Measurements from ENCODE around the gene C1QL4.

C1QL4 gene

DNA sequence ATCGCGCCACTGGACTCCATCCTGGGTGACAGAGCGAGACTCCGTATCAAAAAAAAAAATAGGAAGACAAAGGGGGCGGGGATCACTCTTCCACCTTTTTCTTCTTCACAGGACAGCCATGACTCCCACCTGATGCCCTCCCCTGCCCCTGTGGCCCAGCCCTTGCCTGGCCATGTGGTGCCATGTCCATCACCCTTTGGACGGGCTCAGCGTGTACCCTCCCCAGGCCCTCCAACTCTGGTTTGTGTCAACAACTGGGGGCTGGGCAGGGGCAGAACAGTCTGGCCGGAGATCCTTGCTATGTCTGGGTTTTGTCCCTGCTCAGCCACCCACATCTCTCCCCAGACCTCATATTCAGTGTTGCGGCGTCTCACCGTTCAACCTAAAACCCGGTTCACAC, 8.2 kb downstream of the C1QL4 start:
- Histone ChIP-seq H3K36me3 (peaks cover 54% of the 10 kb centered on the region), H3K9me3 (ENCODE audit: severe bottlenecking) (no peaks in the 10 kb centered on the region), H3K27ac (no peak overlapping the region), H3K27me3 (ENCODE audit: insufficient read depth, low read depth, severe bottlenecking) (no peaks in the 10 kb centered on the region), H3K4me3 (ENCODE audit: low read depth, low read length) (no peak overlapping the region)
- DNase-seq = no peak
- TF ChIP-seq, protein P1, sequence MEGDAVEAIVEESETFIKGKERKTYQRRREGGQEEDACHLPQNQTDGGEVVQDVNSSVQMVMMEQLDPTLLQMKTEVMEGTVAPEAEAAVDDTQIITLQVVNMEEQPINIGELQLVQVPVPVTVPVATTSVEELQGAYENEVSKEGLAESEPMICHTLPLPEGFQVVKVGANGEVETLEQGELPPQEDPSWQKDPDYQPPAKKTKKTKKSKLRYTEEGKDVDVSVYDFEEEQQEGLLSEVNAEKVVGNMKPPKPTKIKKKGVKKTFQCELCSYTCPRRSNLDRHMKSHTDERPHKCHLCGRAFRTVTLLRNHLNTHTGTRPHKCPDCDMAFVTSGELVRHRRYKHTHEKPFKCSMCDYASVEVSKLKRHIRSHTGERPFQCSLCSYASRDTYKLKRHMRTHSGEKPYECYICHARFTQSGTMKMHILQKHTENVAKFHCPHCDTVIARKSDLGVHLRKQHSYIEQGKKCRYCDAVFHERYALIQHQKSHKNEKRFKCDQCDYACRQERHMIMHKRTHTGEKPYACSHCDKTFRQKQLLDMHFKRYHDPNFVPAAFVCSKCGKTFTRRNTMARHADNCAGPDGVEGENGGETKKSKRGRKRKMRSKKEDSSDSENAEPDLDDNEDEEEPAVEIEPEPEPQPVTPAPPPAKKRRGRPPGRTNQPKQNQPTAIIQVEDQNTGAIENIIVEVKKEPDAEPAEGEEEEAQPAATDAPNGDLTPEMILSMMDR (IDR thresholded peaks at IDR 0.05; ENCODE audit: low read depth, low read length) = no peak

DNA sequence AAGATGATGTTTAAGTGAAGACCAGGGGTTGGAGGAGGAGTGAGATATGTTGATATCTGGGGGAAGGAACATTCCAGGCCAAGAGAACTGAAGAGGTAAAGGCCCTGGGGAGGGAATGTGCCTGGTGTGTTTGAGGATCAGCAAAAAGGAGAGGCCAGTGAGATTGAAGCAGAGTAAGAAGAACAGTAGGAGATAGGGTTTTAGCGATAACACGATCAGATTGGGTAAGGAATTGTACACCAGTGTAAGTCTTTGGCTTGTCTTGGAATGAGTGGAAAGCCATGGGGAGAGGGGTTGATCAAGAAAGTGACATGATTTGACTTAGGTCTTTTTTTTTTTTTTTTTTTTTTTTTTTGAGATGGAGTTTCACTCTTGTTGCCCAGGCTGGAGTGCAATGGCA, 9.1 kb downstream of the C1QL4 start:
- H3K36me3 ChIP-seq = peaks cover 55% of the 10 kb centered on the region

DNA sequence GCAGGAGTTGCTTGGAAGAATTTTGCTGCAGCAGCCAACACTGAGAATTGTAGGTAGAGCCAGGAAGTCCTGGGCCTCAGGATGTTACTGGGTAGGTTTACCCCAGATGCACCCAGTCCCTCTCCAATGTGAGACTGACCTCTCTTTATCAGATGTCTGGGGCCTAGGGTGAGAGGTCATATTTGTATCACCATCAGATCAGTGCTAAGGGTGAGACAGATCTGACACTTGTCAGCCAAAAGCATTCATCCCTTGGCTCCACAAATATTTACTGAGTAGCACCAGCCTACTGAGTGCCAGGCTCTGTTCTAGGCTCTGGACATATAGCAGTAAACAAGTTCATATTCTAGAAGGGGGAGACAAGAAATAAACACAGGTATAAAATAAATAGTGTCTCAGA, 9.6 kb downstream of the C1QL4 start:
- H3K27me3 ChIP-seq (ENCODE audit: insufficient read depth, low read depth, severe bottlenecking) = no peaks in the 10 kb centered on the region
- peaks cover 55% of the 10 kb centered on the region for H3K36me3 ChIP-seq
- no peak for DNase-seq
- no peak overlapping the region for H3K4me3 ChIP-seq (ENCODE audit: low read depth, low read length)
- TF ChIP-seq, protein P1 (IDR thresholded peaks at IDR 0.05; ENCODE audit: low read depth, low read length) = no peak
- H3K9me3 ChIP-seq (ENCODE audit: severe bottlenecking) = no peaks in the 10 kb centered on the region
- H3K27ac ChIP-seq = no peak overlapping the region

More for the DNA sequence above, 9.1 kb downstream of the C1QL4 start:
- H3K27me3 ChIP-seq (ENCODE audit: insufficient read depth, low read depth, severe bottlenecking) = no peaks in the 10 kb centered on the region
- no peak overlapping the region for H3K4me3 ChIP-seq (ENCODE audit: low read depth, low read length)
- H3K9me3 ChIP-seq (ENCODE audit: severe bottlenecking) = no peaks in the 10 kb centered on the region
- DNase-seq = no peak
- TF ChIP-seq, protein P1 (IDR thresholded peaks at IDR 0.05; ENCODE audit: low read depth, low read length) = no peak
- no peak overlapping the region for H3K27ac ChIP-seq

DNA sequence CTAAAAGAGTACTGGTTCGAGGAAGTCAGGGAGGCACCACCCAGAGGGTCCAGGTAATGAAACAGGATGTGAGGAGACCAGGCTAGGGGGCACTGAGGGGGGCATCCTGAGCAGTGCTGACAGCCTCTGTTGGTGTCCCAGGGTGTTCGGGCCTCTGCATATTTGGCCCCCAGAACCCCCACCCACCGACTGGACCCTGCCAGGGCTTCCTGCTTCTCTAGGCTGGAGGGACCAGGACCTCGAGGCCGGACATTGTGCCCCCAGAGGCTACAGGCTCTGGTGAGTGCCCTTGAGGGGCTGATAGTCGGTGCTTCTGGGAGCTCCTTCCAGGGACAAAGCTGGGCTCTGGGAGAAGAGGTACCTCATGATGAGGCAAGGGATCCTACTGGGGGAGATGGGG, 11.4 kb downstream of the C1QL4 start:
- Histone ChIP-seq H3K9me3 (ENCODE audit: severe bottlenecking) (no peaks in the 10 kb centered on the region), H3K27ac (no peak overlapping the region), H3K27me3 (ENCODE audit: insufficient read depth, low read depth, severe bottlenecking) (no peaks in the 10 kb centered on the region), H3K4me3 (ENCODE audit: low read depth, low read length) (no peak overlapping the region), H3K36me3 (peaks cover 47% of the 10 kb centered on the region)
- TF ChIP-seq, protein P1 (IDR thresholded peaks at IDR 0.05; ENCODE audit: low read depth, low read length) = no peak
- no peak for DNase-seq

DNA sequence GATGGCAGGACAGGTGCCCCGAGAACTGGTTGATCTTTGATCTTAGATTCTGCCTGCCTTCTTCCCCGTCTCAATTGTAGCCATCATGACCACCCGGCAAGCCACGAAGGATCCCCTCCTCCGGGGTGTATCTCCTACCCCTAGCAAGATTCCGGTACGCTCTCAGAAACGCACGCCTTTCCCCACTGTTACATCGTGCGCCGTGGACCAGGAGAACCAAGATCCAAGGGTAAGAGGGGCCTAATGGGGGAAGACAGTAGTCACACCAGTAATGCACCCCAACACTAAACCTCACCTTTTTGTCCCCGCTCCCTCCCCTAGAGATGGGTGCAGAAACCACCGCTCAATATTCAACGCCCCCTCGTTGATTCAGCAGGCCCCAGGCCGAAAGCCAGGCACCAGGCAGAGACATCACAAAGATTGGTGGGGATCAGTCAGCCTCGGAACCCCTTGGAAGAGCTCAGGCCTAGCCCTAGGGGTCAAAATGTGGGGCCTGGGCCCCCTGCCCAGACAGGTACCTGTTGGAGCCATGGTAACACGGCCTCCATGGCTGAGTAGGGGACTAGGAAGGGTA, 13.4 kb downstream of the C1QL4 start:
- Histone ChIP-seq H3K36me3 (peaks cover 33% of the 10 kb centered on the region), H3K27me3 (ENCODE audit: insufficient read depth, low read depth, severe bottlenecking) (no peaks in the 10 kb centered on the region), H3K4me3 (ENCODE audit: low read depth, low read length) (peak overlapping the region; percentile 85), H3K9me3 (ENCODE audit: severe bottlenecking) (no peaks in the 10 kb centered on the region), H3K27ac (peak overlapping the region; percentile 88)
- TF ChIP-seq, protein P1 (IDR thresholded peaks at IDR 0.05; ENCODE audit: low read depth, low read length) = no peak
- DNase-seq = no peak

All from WERI-Rb-1 (cell line).